HG03060 (cell line): ENCODE results near the gene ANLN.
"Not testable (repeated sequence)": the region's sequence is repeated elsewhere in the genome, so short reads cannot be mapped to it uniquely, and the experiment has no call there.

Source experiments
- ATAC-seq: cut with Tn5 transposase; IDR thresholded peaks from one replicate; pipeline ENCODE4 v1.9.1; 2021; ENCODE audit warnings: low read depth, moderate number of reproducible peaks; ENCODE audit not compliant: unreplicated experiment

ANLN gene

GRCh38 chr7:36460811-36461429, 71.3 kb downstream of the ANLN start:
- ATAC-seq: no peak

- ATAC-seq: no peak
These were observed 73.0 kb downstream of the ANLN start for GRCh38 chr7:36462551-36463137.

GRCh38 chr7:36464271-36464670, 74.6 kb downstream of the ANLN start:
- ATAC-seq: no peak

GRCh38 chr7:36466001-36466400, 76.3 kb downstream of the ANLN start:
- not testable (repeated sequence) for ATAC-seq

GRCh38 chr7:36468370-36469101, 78.9 kb downstream of the ANLN start:
- no peak for ATAC-seq

GRCh38 chr7:36469236-36469635, 79.6 kb downstream of the ANLN start:
- no peak for ATAC-seq

- ATAC-seq: no peak
These were observed 82.6 kb downstream of the ANLN start for GRCh38 chr7:36472141-36472729.

GRCh38 chr7:36473454-36474282, 84.0 kb downstream of the ANLN start:
- ATAC-seq: no peak

- no peak for ATAC-seq
These were observed 84.8 kb downstream of the ANLN start for GRCh38 chr7:36474283-36475010.

- no peak for ATAC-seq
These were observed 85.3 kb downstream of the ANLN start for GRCh38 chr7:36475011-36475342.

- ATAC-seq: no peak
These were observed 85.7 kb downstream of the ANLN start for GRCh38 chr7:36475381-36475780.

GRCh38 chr7:36478745-36479144, 89.1 kb downstream of the ANLN start:
- no peak for ATAC-seq

- ATAC-seq: not testable (repeated sequence)
These were observed 94.2 kb downstream of the ANLN start for GRCh38 chr7:36483853-36484252.

GRCh38 chr7:36484265-36484664, 94.6 kb downstream of the ANLN start:
- ATAC-seq: no peak

GRCh38 chr7:36486336-36486735, 96.7 kb downstream of the ANLN start:
- no peak for ATAC-seq

- ATAC-seq: no peak
These were observed 98.2 kb downstream of the ANLN start for GRCh38 chr7:36487756-36488336.

GRCh38 chr7:36488672-36489071, 99.0 kb downstream of the ANLN start:
- ATAC-seq: not testable (repeated sequence)

- no peak for ATAC-seq
These were observed 100.8 kb downstream of the ANLN start for GRCh38 chr7:36490419-36490830.

GRCh38 chr7:36491317-36491716, 101.7 kb downstream of the ANLN start:
- no peak for ATAC-seq

GRCh38 chr7:36496576-36496975, 106.9 kb downstream of the ANLN start:
- ATAC-seq: no peak
